GM23338 (cell line): ENCODE data around the gene IL13RA2.

Source experiments
- CREB1 ChIP-seq: fragments of 250-450 bp; sonication (Bioruptor Pico); IDR thresholded peaks from 2 replicates; pipeline ENCODE4 v1.5.0; 2020; ENCODE audit warnings: low read depth, mild to moderate bottlenecking, moderate library complexity
- EZH2 ChIP-seq: fragments of 200-600 bp; sonication (generic); IDR thresholded peaks from one replicate; pipeline ENCODE4 v1.8.0; 2017; ENCODE audit warnings: antibody characterized with exemption, mild to moderate bottlenecking, low read depth; ENCODE audit not compliant: unreplicated experiment
- EZH2phosphoT487 ChIP-seq: fragments of 200-600 bp; sonication (generic); IDR thresholded peaks from one replicate; pipeline ENCODE4 v1.8.1; 2018; ENCODE audit warnings: antibody characterized with exemption; ENCODE audit not compliant: unreplicated experiment
- JUNB ChIP-seq: IDR thresholded peaks from one replicate; pipeline ENCODE4 v1.6.1; 2016; ENCODE audit warnings: antibody characterized with exemption; ENCODE audit not compliant: unreplicated experiment
- NANOG ChIP-seq: IDR thresholded peaks from 2 replicates; pipeline ENCODE4 v1.6.1; 2016; ENCODE audit warnings: antibody characterized with exemption, borderline replicate concordance
- POLR2AphosphoS5 ChIP-seq: IDR thresholded peaks from 2 replicates; pipeline ENCODE4 v1.6.1; 2016; ENCODE audit warnings: antibody characterized with exemption, low read depth
- STAT1 ChIP-seq: IDR thresholded peaks from one replicate; pipeline ENCODE4 v1.6.1; 2016; ENCODE audit warnings: antibody characterized with exemption; ENCODE audit not compliant: unreplicated experiment
- ZNF114 ChIP-seq: fragments of 250-450 bp; sonication (Bioruptor Pico); IDR thresholded peaks from 2 replicates; pipeline ENCODE4 v1.5.0; 2020; ENCODE audit warnings: mild to moderate bottlenecking, moderate library complexity
- TF ChIP-seq, protein P1 (sequence below), 2 experiments: fragments of 200-600 bp in 1 of 2; sonication (generic) in 1 of 2; conservative IDR thresholded peaks; 2 replicates each; pipeline versions ENCODE4 v1.5.1 to v1.6.1; 2016 to 2017; ENCODE audit warnings: antibody characterized with exemption in 2 of 2, low read depth in 2 of 2, mild to moderate bottlenecking in 2 of 2, moderate library complexity in 1 of 2
- TF ChIP-seq, protein P2 (sequence below): fragments of 250-450 bp; sonication (Bioruptor Pico); IDR thresholded peaks from 2 replicates; pipeline ENCODE4 v1.5.0; 2020; ENCODE audit warnings: mild to moderate bottlenecking, moderate library complexity
- TF ChIP-seq, protein P3 (sequence below): IDR thresholded peaks from 2 replicates; pipeline ENCODE4 v1.6.1; 2016; ENCODE audit warnings: antibody characterized with exemption
- TF ChIP-seq, protein P4 (sequence below): IDR thresholded peaks from one replicate; pipeline ENCODE4 v1.6.1; 2018; ENCODE audit warnings: antibody characterized with exemption; ENCODE audit not compliant: unreplicated experiment

DNA sequence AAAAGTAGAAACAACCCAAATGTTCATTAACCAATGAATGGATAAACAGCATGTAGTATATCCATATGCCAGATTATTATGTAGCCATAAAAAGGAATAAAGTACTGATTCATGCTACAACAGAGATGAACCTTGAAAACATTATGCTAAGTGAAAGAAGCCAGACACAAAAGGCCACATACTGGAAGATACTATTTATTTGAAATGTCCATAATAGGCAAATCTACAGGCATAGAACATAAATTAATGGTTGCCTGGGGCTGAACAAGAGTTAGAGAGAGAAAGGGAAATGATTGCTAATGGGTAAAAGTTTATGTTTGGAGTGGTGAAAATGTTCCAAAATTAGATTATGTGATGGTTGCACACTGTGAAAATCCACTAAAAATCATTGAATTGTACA lies 44.4 kb downstream of the IL13RA2 start:
- TF ChIP-seq, protein P1, sequence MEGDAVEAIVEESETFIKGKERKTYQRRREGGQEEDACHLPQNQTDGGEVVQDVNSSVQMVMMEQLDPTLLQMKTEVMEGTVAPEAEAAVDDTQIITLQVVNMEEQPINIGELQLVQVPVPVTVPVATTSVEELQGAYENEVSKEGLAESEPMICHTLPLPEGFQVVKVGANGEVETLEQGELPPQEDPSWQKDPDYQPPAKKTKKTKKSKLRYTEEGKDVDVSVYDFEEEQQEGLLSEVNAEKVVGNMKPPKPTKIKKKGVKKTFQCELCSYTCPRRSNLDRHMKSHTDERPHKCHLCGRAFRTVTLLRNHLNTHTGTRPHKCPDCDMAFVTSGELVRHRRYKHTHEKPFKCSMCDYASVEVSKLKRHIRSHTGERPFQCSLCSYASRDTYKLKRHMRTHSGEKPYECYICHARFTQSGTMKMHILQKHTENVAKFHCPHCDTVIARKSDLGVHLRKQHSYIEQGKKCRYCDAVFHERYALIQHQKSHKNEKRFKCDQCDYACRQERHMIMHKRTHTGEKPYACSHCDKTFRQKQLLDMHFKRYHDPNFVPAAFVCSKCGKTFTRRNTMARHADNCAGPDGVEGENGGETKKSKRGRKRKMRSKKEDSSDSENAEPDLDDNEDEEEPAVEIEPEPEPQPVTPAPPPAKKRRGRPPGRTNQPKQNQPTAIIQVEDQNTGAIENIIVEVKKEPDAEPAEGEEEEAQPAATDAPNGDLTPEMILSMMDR (conservative IDR thresholded peaks at IDR 0.05; ENCODE audit: low read depth in 2 of 2): no peak
- TF ChIP-seq STAT1: no peak
- no peak for TF ChIP-seq ZNF114 (CRISPR knock-in tag)
- TF ChIP-seq EZH2: no peak
- no peak for TF ChIP-seq POLR2AphosphoS5
- TF ChIP-seq JUNB: no peak
- TF ChIP-seq, protein P2, sequence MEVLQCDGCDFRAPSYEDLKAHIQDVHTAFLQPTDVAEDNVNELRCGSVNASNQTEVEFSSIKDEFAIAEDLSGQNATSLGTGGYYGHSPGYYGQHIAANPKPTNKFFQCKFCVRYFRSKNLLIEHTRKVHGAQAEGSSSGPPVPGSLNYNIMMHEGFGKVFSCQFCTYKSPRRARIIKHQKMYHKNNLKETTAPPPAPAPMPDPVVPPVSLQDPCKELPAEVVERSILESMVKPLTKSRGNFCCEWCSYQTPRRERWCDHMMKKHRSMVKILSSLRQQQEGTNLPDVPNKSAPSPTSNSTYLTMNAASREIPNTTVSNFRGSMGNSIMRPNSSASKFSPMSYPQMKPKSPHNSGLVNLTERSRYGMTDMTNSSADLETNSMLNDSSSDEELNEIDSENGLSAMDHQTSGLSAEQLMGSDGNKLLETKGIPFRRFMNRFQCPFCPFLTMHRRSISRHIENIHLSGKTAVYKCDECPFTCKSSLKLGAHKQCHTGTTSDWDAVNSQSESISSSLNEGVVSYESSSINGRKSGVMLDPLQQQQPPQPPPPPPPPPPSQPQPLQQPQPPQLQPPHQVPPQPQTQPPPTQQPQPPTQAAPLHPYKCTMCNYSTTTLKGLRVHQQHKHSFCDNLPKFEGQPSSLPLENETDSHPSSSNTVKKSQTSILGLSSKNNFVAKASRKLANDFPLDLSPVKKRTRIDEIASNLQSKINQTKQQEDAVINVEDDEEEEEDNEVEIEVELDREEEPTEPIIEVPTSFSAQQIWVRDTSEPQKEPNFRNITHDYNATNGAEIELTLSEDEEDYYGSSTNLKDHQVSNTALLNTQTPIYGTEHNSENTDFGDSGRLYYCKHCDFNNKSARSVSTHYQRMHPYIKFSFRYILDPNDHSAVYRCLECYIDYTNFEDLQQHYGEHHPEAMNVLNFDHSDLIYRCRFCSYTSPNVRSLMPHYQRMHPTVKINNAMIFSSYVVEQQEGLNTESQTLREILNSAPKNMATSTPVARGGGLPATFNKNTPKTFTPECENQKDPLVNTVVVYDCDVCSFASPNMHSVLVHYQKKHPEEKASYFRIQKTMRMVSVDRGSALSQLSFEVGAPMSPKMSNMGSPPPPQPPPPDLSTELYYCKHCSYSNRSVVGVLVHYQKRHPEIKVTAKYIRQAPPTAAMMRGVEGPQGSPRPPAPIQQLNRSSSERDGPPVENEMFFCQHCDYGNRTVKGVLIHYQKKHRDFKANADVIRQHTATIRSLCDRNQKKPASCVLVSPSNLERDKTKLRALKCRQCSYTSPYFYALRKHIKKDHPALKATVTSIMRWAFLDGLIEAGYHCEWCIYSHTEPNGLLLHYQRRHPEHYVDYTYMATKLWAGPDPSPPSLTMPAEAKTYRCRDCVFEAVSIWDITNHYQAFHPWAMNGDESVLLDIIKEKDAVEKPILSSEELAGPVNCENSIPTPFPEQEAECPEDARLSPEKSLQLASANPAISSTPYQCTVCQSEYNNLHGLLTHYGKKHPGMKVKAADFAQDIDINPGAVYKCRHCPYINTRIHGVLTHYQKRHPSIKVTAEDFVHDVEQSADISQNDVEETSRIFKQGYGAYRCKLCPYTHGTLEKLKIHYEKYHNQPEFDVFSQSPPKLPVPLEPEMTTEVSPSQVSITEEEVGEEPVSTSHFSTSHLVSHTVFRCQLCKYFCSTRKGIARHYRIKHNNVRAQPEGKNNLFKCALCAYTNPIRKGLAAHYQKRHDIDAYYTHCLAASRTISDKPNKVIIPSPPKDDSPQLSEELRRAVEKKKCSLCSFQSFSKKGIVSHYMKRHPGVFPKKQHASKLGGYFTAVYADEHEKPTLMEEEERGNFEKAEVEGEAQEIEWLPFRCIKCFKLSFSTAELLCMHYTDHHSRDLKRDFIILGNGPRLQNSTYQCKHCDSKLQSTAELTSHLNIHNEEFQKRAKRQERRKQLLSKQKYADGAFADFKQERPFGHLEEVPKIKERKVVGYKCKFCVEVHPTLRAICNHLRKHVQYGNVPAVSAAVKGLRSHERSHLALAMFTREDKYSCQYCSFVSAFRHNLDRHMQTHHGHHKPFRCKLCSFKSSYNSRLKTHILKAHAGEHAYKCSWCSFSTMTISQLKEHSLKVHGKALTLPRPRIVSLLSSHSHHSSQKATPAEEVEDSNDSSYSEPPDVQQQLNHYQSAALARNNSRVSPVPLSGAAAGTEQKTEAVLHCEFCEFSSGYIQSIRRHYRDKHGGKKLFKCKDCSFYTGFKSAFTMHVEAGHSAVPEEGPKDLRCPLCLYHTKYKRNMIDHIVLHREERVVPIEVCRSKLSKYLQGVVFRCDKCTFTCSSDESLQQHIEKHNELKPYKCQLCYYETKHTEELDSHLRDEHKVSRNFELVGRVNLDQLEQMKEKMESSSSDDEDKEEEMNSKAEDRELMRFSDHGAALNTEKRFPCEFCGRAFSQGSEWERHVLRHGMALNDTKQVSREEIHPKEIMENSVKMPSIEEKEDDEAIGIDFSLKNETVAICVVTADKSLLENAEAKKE (CRISPR knock-in tag): no peak
- no peak for TF ChIP-seq EZH2phosphoT487
- TF ChIP-seq, protein P3, sequence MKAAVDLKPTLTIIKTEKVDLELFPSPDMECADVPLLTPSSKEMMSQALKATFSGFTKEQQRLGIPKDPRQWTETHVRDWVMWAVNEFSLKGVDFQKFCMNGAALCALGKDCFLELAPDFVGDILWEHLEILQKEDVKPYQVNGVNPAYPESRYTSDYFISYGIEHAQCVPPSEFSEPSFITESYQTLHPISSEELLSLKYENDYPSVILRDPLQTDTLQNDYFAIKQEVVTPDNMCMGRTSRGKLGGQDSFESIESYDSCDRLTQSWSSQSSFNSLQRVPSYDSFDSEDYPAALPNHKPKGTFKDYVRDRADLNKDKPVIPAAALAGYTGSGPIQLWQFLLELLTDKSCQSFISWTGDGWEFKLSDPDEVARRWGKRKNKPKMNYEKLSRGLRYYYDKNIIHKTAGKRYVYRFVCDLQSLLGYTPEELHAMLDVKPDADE: no peak
- TF ChIP-seq, protein P4, sequence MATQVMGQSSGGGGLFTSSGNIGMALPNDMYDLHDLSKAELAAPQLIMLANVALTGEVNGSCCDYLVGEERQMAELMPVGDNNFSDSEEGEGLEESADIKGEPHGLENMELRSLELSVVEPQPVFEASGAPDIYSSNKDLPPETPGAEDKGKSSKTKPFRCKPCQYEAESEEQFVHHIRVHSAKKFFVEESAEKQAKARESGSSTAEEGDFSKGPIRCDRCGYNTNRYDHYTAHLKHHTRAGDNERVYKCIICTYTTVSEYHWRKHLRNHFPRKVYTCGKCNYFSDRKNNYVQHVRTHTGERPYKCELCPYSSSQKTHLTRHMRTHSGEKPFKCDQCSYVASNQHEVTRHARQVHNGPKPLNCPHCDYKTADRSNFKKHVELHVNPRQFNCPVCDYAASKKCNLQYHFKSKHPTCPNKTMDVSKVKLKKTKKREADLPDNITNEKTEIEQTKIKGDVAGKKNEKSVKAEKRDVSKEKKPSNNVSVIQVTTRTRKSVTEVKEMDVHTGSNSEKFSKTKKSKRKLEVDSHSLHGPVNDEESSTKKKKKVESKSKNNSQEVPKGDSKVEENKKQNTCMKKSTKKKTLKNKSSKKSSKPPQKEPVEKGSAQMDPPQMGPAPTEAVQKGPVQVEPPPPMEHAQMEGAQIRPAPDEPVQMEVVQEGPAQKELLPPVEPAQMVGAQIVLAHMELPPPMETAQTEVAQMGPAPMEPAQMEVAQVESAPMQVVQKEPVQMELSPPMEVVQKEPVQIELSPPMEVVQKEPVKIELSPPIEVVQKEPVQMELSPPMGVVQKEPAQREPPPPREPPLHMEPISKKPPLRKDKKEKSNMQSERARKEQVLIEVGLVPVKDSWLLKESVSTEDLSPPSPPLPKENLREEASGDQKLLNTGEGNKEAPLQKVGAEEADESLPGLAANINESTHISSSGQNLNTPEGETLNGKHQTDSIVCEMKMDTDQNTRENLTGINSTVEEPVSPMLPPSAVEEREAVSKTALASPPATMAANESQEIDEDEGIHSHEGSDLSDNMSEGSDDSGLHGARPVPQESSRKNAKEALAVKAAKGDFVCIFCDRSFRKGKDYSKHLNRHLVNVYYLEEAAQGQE: no peak
- TF ChIP-seq CREB1 (CRISPR knock-in tag): no peak
- TF ChIP-seq NANOG: no peak
